Gastrocnemius medialis (tissue), 4 donors: ENCODE measurements around the gene NUF2. TPM values are rescaled to one million over a fixed set of nuclear protein-coding genes. Genes with fewer than 3 reads are reported as not detected.
"Not testable (repeated sequence)": the region's sequence is repeated elsewhere in the genome, so short reads cannot be mapped to it uniquely, and the experiment has no call there.

Source experiments
- ATAC-seq, 2 donors: fragments of 150-250 bp; one replicate each; pipeline ENCODE4 v1.9.1; 2016
- DNase-seq, 2 donors: peaks; one replicate each; pipeline ENCODE4 v3.0.0-alpha.2; 2019
- H3K27ac ChIP-seq, 4 donors: fragments of 200-600 bp; sonication (generic); 1 replicate in 1 of 4; 2 replicates in 3 of 4; pipeline ENCODE4 v1.5.1; 2016 to 2018; ENCODE audit warnings: mild to moderate bottlenecking in 2 of 4, moderate library complexity in 1 of 4
- H3K27me3 ChIP-seq, 3 donors: fragments of 200-600 bp; sonication (generic) in 2 of 3; 1 replicate in 1 of 3; 2 replicates in 2 of 3; pipeline versions ENCODE4 v1.5.1 to v1.6.0; 2016 to 2019; ENCODE audit warnings: mild to moderate bottlenecking in 1 of 3, moderate library complexity in 1 of 3
- H3K36me3 ChIP-seq, 2 donors: fragments of 200-600 bp; sonication (generic) in 1 of 2; one replicate each; pipeline ENCODE4 v1.5.1; 2017 to 2018
- H3K4me1 ChIP-seq, 2 donors: fragments of 200-600 bp; sonication (generic) in 1 of 2; one replicate each; pipeline ENCODE4 v1.5.1; 2016 to 2017; ENCODE audit warnings: mild to moderate bottlenecking in 2 of 2
- H3K4me3 ChIP-seq, 4 donors: fragments of 200-600 bp; sonication (generic) in 3 of 4; 1 replicate in 1 of 4; 2 replicates in 3 of 4; pipeline ENCODE4 v1.5.1; 2016 to 2019; ENCODE audit warnings: mild to moderate bottlenecking in 2 of 4
- H3K9me3 ChIP-seq, 3 donors: fragments of 200-600 bp; sonication (generic) in 2 of 3; 1 replicate in 1 of 3; 2 replicates in 2 of 3; pipeline ENCODE4 v1.5.1; 2016 to 2019
- CTCF ChIP-seq, 5 experiments: fragments of 450-650 bp in 3 of 5; fragments of 200-600 bp in 2 of 5; sonication (generic) in 2 of 5; IDR thresholded peaks in 4 of 5; conservative IDR thresholded peaks in 1 of 5; 1 replicate in 4 of 5; 2 replicates in 1 of 5; pipeline ENCODE4 v1.5.1; 2016 to 2019; ENCODE audit warnings: antibody characterized with exemption in 5 of 5, mild to moderate bottlenecking in 3 of 5, moderate library complexity in 3 of 5
- POLR2A ChIP-seq, 2 donors: fragments of 450-650 bp; IDR thresholded peaks; one replicate each; pipeline ENCODE4 v1.6.1; 2017; ENCODE audit warnings: antibody characterized with exemption in 2 of 2, mild to moderate bottlenecking in 2 of 2, moderate library complexity in 2 of 2
- in situ Hi-C, 4 donors: fragments of 200-750 bp; cut with MboI; loops; one replicate each; pipeline versions ENCODE4 v1.15.0 to v1.8.0; 2017; ENCODE audit warnings: low sequenced_read_pairs in 4 of 4
- intact Hi-C: fragments of 100-400 bp; cut with DNase I; formaldehyde crosslinking; loops from one replicate; pipeline ENCODE4 v1.15.1; 2023; ENCODE audit warnings: low total_unique reads
- total RNA-seq, 4 donors: library from RNA; depleted of rRNA; stranded (reverse); fragments of >200 nt; gene quantifications; one replicate each; pipeline versions ENCODE4 v1.1.0 to v1.2.3, GENCODE V29; 2016

Gene NUF2
- total RNA-seq, 4 donors from 2014 or later, result not detected

GRCh38 chr1:163320891-163321290 lies 863 bp upstream of the NUF2 start:
- Histone ChIP-seq H3K9me3 (no peaks in the 10 kb centered on the region), H3K4me3 (peak overlapping the region; percentile 76 to 78 (median 78)), H3K36me3 (peaks cover 0 to 15% of the 10 kb centered on the region in 2 donors), H3K27me3 (no peaks in the 10 kb centered on the region), H3K4me1 (peaks cover 16 to 19% of the 10 kb centered on the region in 2 donors), H3K27ac (peak overlapping the region in 3 of 4 donors; percentile 69 to 76 (median 70))
- no peak for TF ChIP-seq CTCF (IDR thresholded peaks at IDR 0.05 in 4 of 5, conservative IDR thresholded peaks at IDR 0.05 in 1 of 5)
- no peak for TF ChIP-seq POLR2A (IDR thresholded peaks at IDR 0.05)
- intact Hi-C loops (loop anchor here (5.0 kb wide), 1 partner anchor 759 kb away; the partner anchor contains the start of gene UAP1), in situ Hi-C loops (loop anchor here in 2 of 4 donors (25.0 kb wide), 1 partner anchor 459 kb away; the partner anchor contains the start of gene CCDC190 (in 2 of the 2))
- ATAC-seq (no peak), DNase-seq (no peak)

GRCh38 chr1:163323339-163323738 lies 1.6 kb downstream of the NUF2 start:
- in situ Hi-C loops, result loop anchor here in 2 of 4 donors (25.0 kb wide), 1 partner anchor 461 kb away; the partner anchor contains the start of gene CCDC190 (in 2 of the 2)
- intact Hi-C loops, result loop anchor here (5.0 kb wide), 1 partner anchor 761 kb away; the partner anchor contains the start of gene UAP1
- not testable (repeated sequence) for H3K27ac ChIP-seq, H3K9me3 ChIP-seq, H3K27me3 ChIP-seq, H3K4me3 ChIP-seq, DNase-seq, H3K36me3 ChIP-seq, ATAC-seq
- H3K4me1 ChIP-seq, result peaks cover 16 to 19% of the 10 kb centered on the region in 2 donors

- Histone ChIP-seq H3K4me3 (no peak overlapping the region), H3K9me3 (no peaks in the 10 kb centered on the region), H3K36me3 (no peaks in the 10 kb centered on the region), H3K27ac (no peak overlapping the region), H3K4me1 (no peaks in the 10 kb centered on the region), H3K27me3 (no peaks in the 10 kb centered on the region)
- TF ChIP-seq POLR2A (IDR thresholded peaks at IDR 0.05) (no peak), CTCF (IDR thresholded peaks at IDR 0.05 in 4 of 5, conservative IDR thresholded peaks at IDR 0.05 in 1 of 5) (no peak)
- intact Hi-C loops (no loop called here), in situ Hi-C loops (no loop called here)
- DNase-seq (no peak), ATAC-seq (no peak)
Measured at GRCh38 chr1:163331116-163331515, 9.4 kb downstream of the NUF2 start.

GRCh38 chr1:163335216-163335615 lies 13.5 kb downstream of the NUF2 start:
- Histone ChIP-seq H3K36me3 (no peaks in the 10 kb centered on the region), H3K4me1 (no peaks in the 10 kb centered on the region), H3K27me3 (no peaks in the 10 kb centered on the region), H3K9me3 (no peaks in the 10 kb centered on the region), H3K4me3 (no peak overlapping the region), H3K27ac (no peak overlapping the region)
- no peak for DNase-seq
- no peak for ATAC-seq
- in situ Hi-C loops, result no loop called here
- TF ChIP-seq CTCF (IDR thresholded peaks at IDR 0.05 in 4 of 5, conservative IDR thresholded peaks at IDR 0.05 in 1 of 5) (no peak), POLR2A (IDR thresholded peaks at IDR 0.05) (no peak)
- intact Hi-C loops, result no loop called here

GRCh38 chr1:163337631-163338030 lies 15.9 kb downstream of the NUF2 start:
- intact Hi-C loops (no loop called here), in situ Hi-C loops (no loop called here)
- H3K9me3 ChIP-seq, result no peaks in the 10 kb centered on the region
- no peaks in the 10 kb centered on the region for H3K27me3 ChIP-seq
- no peak overlapping the region for H3K27ac ChIP-seq
- H3K4me1 ChIP-seq, result no peaks in the 10 kb centered on the region
- no peaks in the 10 kb centered on the region for H3K36me3 ChIP-seq
- no peak for DNase-seq
- ATAC-seq, result no peak
- TF ChIP-seq CTCF (IDR thresholded peaks at IDR 0.05 in 4 of 5, conservative IDR thresholded peaks at IDR 0.05 in 1 of 5), result no peak
- TF ChIP-seq POLR2A (IDR thresholded peaks at IDR 0.05), result no peak
- H3K4me3 ChIP-seq, result no peak overlapping the region
